NCI-H1105 treated with DMSO at 0.1 percent for 48 hours (cell line): ENCODE data around the gene CCDC158.

Experiments used
- DNase-seq: peaks from one replicate; lab custom pipeline; 2025; lab: John Stamatoyannopoulos, UW

The CCDC158 gene

GRCh38 chr4:76280488-76281441 lies 140.2 kb downstream of the CCDC158 start:
- DNase-seq, result no peak

GRCh38 chr4:76279462-76279861 lies 141.5 kb downstream of the CCDC158 start:
- DNase-seq, result no peak

- DNase-seq, result no peak
Observed at GRCh38 chr4:76278583-76278982, 142.4 kb downstream of the CCDC158 start.

- no peak for DNase-seq
Observed at GRCh38 chr4:76277667-76278066, 143.3 kb downstream of the CCDC158 start.

GRCh38 chr4:76276813-76277212 lies 144.1 kb downstream of the CCDC158 start:
- no peak for DNase-seq

- no peak for DNase-seq
Observed at GRCh38 chr4:76275486-76276124, 145.3 kb downstream of the CCDC158 start.

- no peak for DNase-seq
Observed at GRCh38 chr4:76272999-76273398, 147.9 kb downstream of the CCDC158 start.

GRCh38 chr4:76272582-76272981 lies 148.4 kb downstream of the CCDC158 start:
- DNase-seq, result no peak

- DNase-seq, result no peak
Observed at GRCh38 chr4:76272073-76272472, 148.9 kb downstream of the CCDC158 start.

GRCh38 chr4:76271248-76271647 lies 149.7 kb downstream of the CCDC158 start:
- no peak for DNase-seq

GRCh38 chr4:76270244-76271175 lies 150.4 kb downstream of the CCDC158 start:
- peak; percentile 7 for DNase-seq

GRCh38 chr4:76267811-76268210 lies 153.1 kb downstream of the CCDC158 start:
- DNase-seq, result no peak

GRCh38 chr4:76266627-76267026 lies 154.3 kb downstream of the CCDC158 start:
- DNase-seq, result no peak

- no peak for DNase-seq
Observed at GRCh38 chr4:76265631-76266218, 155.2 kb downstream of the CCDC158 start.
